ENCODE data around the gene PRC1.

DNA sequence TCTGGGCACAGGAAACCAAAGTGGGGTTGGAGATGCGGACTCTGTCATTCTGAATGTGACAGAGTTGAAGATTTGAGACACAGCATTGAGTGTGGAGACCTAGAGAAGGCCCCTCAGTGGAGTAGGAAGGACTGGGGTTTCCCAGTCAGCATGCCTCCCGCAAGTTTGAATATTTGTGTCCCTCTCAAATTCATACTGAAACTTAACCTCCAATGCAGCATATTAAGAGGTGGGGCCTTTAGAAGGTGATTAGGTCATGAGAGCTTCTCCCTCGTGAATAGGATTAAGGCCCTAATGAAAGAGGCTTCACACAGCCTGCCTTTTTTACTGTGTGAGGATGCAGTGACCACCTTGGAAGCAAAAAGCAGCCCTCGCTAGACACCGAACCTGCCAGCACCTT, 70.0 kb downstream of the PRC1 start:
- no peak for TF ChIP-seq CTCF (IDR thresholded peaks at IDR 0.05)
- TF ChIP-seq POLR2A (IDR thresholded peaks at IDR 0.05) = no peak
- no peak for TF ChIP-seq POLR2AphosphoS5 (IDR thresholded peaks at IDR 0.05)

Measured in breast epithelium (tissue), 3 donors.